Putamen (tissue), 1 donor: ENCODE measurements around the gene TFDP1.

ENCODE experiments used
- DNase-seq: peaks from one replicate; pipeline ENCODE4 v3.0.0-alpha.2; 2016; ENCODE audit warnings: low spot score

Gene TFDP1

GRCh38 chr13:113632706-113633484, 48.3 kb downstream of the TFDP1 start:
- DNase-seq: no peak

- no peak for DNase-seq
Observed at GRCh38 chr13:113633485-113633873, 48.9 kb downstream of the TFDP1 start.

- DNase-seq: no peak
Observed at GRCh38 chr13:113634279-113635047, 49.9 kb downstream of the TFDP1 start.

- no peak for DNase-seq
Observed at GRCh38 chr13:113635048-113635420, 50.5 kb downstream of the TFDP1 start.

- DNase-seq: no peak
Observed at GRCh38 chr13:113635709-113636108, 51.2 kb downstream of the TFDP1 start.

- DNase-seq: no peak
Observed at GRCh38 chr13:113636266-113636963, 51.9 kb downstream of the TFDP1 start.

GRCh38 chr13:113637262-113638160, 53.0 kb downstream of the TFDP1 start:
- no peak for DNase-seq

GRCh38 chr13:113638173-113638746, 53.7 kb downstream of the TFDP1 start:
- no peak for DNase-seq

GRCh38 chr13:113638806-113639205, 54.3 kb downstream of the TFDP1 start:
- DNase-seq: no peak

- no peak for DNase-seq
Observed at GRCh38 chr13:113639616-113640262, 55.2 kb downstream of the TFDP1 start.

- DNase-seq: no peak
Observed at GRCh38 chr13:113641426-113641825, 56.9 kb downstream of the TFDP1 start.

GRCh38 chr13:113642563-113642962, 58.0 kb downstream of the TFDP1 start:
- DNase-seq: no peak

- DNase-seq: no peak
Observed at GRCh38 chr13:113643593-113643992, 59.0 kb downstream of the TFDP1 start.

GRCh38 chr13:113644800-113645199, 60.2 kb downstream of the TFDP1 start:
- no peak for DNase-seq

GRCh38 chr13:113645329-113645728, 60.8 kb downstream of the TFDP1 start:
- no peak for DNase-seq

- no peak for DNase-seq
Observed at GRCh38 chr13:113646376-113646775, 61.8 kb downstream of the TFDP1 start.

GRCh38 chr13:113646921-113647340, 62.4 kb downstream of the TFDP1 start:
- no peak for DNase-seq

- peak; percentile 81 for DNase-seq
Observed at GRCh38 chr13:113647351-113648215, 63.0 kb downstream of the TFDP1 start.

GRCh38 chr13:113648216-113648610, 63.7 kb downstream of the TFDP1 start:
- no peak for DNase-seq

GRCh38 chr13:113649212-113649611, 64.7 kb downstream of the TFDP1 start:
- DNase-seq: no peak
